ENCODE results near the gene HMGB2.

The HMGB2 gene

GRCh38 chr4:173347467-173347866 lies 13.3 kb upstream of the HMGB2 start:
- H3K18ac ChIP-seq (ENCODE audit: low read length): no peak overlapping the region
- H3K4me1 ChIP-seq (ENCODE audit: control insufficient read depth in 2 of 2, insufficient read depth in 1 of 2, low read depth in 1 of 2, low read length in 2 of 2): peaks cover 0 to 6% of the 10 kb centered on the region in 2 donors
- no peak overlapping the region for H2AFZ ChIP-seq (ENCODE audit: low read length)
- no peaks in the 10 kb centered on the region for H3K27me3 ChIP-seq (ENCODE audit: control insufficient read depth in 3 of 3, insufficient read depth in 3 of 3, low read depth in 1 of 3, low read length in 3 of 3)
- no peak overlapping the region for H3K4me3 ChIP-seq (ENCODE audit: low read length in 2 of 2)
- peaks cover 0 to 3% of the 10 kb centered on the region in 2 donors for H3K9me3 ChIP-seq (replicated peaks in 1 of 2; ENCODE audit: control insufficient read depth in 2 of 2, insufficient read depth in 1 of 2, low read depth in 1 of 2, low read length in 2 of 2)
- H2BK5ac ChIP-seq (ENCODE audit: low read length): no peak overlapping the region
- H4K8ac ChIP-seq (ENCODE audit: low read depth, low read length): no peak overlapping the region
- H3K27ac ChIP-seq (replicated peaks; ENCODE audit: low read length): no peak overlapping the region
- no peak overlapping the region for H3K9ac ChIP-seq (ENCODE audit: low read depth, low read length, poor library complexity)
- DNase-seq (ENCODE audit: low spot score): no peak
- H3K36me3 ChIP-seq (replicated peaks in 1 of 2; ENCODE audit: control insufficient read depth in 2 of 2, insufficient read depth in 2 of 2, low read length in 2 of 2): no peaks in the 10 kb centered on the region
- H3K14ac ChIP-seq (ENCODE audit: low read length): no peak overlapping the region
- H3K4ac ChIP-seq (ENCODE audit: low read length): no peak overlapping the region
- H3K4me2 ChIP-seq (ENCODE audit: insufficient read depth, low read length, poor library complexity, severe bottlenecking): no peak overlapping the region
- no peak overlapping the region for H2BK15ac ChIP-seq (ENCODE audit: low read length)
- H2BK12ac ChIP-seq (ENCODE audit: low read length): no peak overlapping the region
- no peaks in the 10 kb centered on the region for H3K79me1 ChIP-seq (ENCODE audit: low read depth, low read length)
- WGBS, 2 donors (ENCODE audit: extremely low coverage in 2 of 2, insufficient read length in 2 of 2, insufficient replicate concordance in 1 of 2): no CpG with 5 or more reads among the region's 1 CpG
- H3K23ac ChIP-seq (ENCODE audit: low read depth, low read length, poor library complexity): no peak overlapping the region
- H2AK5ac ChIP-seq (ENCODE audit: low read depth, low read length): no peak overlapping the region
- H4K91ac ChIP-seq (ENCODE audit: low read depth, low read length, poor library complexity): no peak overlapping the region
- no peak overlapping the region for H2BK120ac ChIP-seq (ENCODE audit: low read depth, low read length)

- Histone ChIP-seq H2BK12ac (ENCODE audit: low read length) (no peak overlapping the region), H2AK5ac (ENCODE audit: low read depth, low read length) (no peak overlapping the region), H2BK5ac (ENCODE audit: low read length) (no peak overlapping the region), H3K36me3 (replicated peaks in 1 of 2; ENCODE audit: control insufficient read depth in 2 of 2, insufficient read depth in 2 of 2, low read length in 2 of 2) (no peaks in the 10 kb centered on the region), H3K9me3 (replicated peaks in 1 of 2; ENCODE audit: control insufficient read depth in 2 of 2, insufficient read depth in 1 of 2, low read depth in 1 of 2, low read length in 2 of 2) (peaks cover 0 to 3% of the 10 kb centered on the region in 2 donors), H2BK15ac (ENCODE audit: low read length) (no peak overlapping the region), H3K4me1 (ENCODE audit: control insufficient read depth in 2 of 2, insufficient read depth in 1 of 2, low read depth in 1 of 2, low read length in 2 of 2) (peaks cover 3 to 6% of the 10 kb centered on the region in 2 donors), H2BK120ac (ENCODE audit: low read depth, low read length) (no peak overlapping the region), H3K27ac (replicated peaks; ENCODE audit: low read length) (no peak overlapping the region), H4K91ac (ENCODE audit: low read depth, low read length, poor library complexity) (no peak overlapping the region), H3K4me2 (ENCODE audit: insufficient read depth, low read length, poor library complexity, severe bottlenecking) (no peak overlapping the region), H3K27me3 (ENCODE audit: control insufficient read depth in 3 of 3, insufficient read depth in 3 of 3, low read depth in 1 of 3, low read length in 3 of 3) (no peaks in the 10 kb centered on the region), H3K4ac (ENCODE audit: low read length) (no peak overlapping the region), H3K9ac (ENCODE audit: low read depth, low read length, poor library complexity) (no peak overlapping the region), H4K8ac (ENCODE audit: low read depth, low read length) (no peak overlapping the region), H3K79me1 (ENCODE audit: low read depth, low read length) (no peaks in the 10 kb centered on the region), H3K4me3 (ENCODE audit: low read length in 2 of 2) (no peak overlapping the region), H3K18ac (ENCODE audit: low read length) (no peak overlapping the region), H3K14ac (ENCODE audit: low read length) (no peak overlapping the region), H2AFZ (ENCODE audit: low read length) (no peak overlapping the region), H3K23ac (ENCODE audit: low read depth, low read length, poor library complexity) (no peak overlapping the region)
- DNase-seq (ENCODE audit: low spot score): no peak
- no CpG with 5 or more reads among the region's 2 CpGs for WGBS, 2 donors (ENCODE audit: extremely low coverage in 2 of 2, insufficient read length in 2 of 2, insufficient replicate concordance in 1 of 2)
Measured at GRCh38 chr4:173346074-173346473, 11.9 kb upstream of the HMGB2 start.

GRCh38 chr4:173345648-173346047 lies 11.5 kb upstream of the HMGB2 start:
- Histone ChIP-seq H2AK5ac (ENCODE audit: low read depth, low read length) (no peak overlapping the region), H3K4ac (ENCODE audit: low read length) (no peak overlapping the region), H3K18ac (ENCODE audit: low read length) (no peak overlapping the region), H3K9me3 (replicated peaks in 1 of 2; ENCODE audit: control insufficient read depth in 2 of 2, insufficient read depth in 1 of 2, low read depth in 1 of 2, low read length in 2 of 2) (peaks cover 0 to 3% of the 10 kb centered on the region in 2 donors), H3K4me1 (ENCODE audit: control insufficient read depth in 2 of 2, insufficient read depth in 1 of 2, low read depth in 1 of 2, low read length in 2 of 2) (peaks cover 6% of the 10 kb centered on the region in 2 donors), H3K36me3 (replicated peaks in 1 of 2; ENCODE audit: control insufficient read depth in 2 of 2, insufficient read depth in 2 of 2, low read length in 2 of 2) (no peaks in the 10 kb centered on the region), H2BK120ac (ENCODE audit: low read depth, low read length) (no peak overlapping the region), H3K9ac (ENCODE audit: low read depth, low read length, poor library complexity) (no peak overlapping the region), H4K91ac (ENCODE audit: low read depth, low read length, poor library complexity) (no peak overlapping the region), H3K27ac (replicated peaks; ENCODE audit: low read length) (no peak overlapping the region), H3K14ac (ENCODE audit: low read length) (no peak overlapping the region), H2BK5ac (ENCODE audit: low read length) (no peak overlapping the region), H2BK12ac (ENCODE audit: low read length) (no peak overlapping the region), H3K4me2 (ENCODE audit: insufficient read depth, low read length, poor library complexity, severe bottlenecking) (no peak overlapping the region), H3K23ac (ENCODE audit: low read depth, low read length, poor library complexity) (no peak overlapping the region), H3K27me3 (ENCODE audit: control insufficient read depth in 3 of 3, insufficient read depth in 3 of 3, low read depth in 1 of 3, low read length in 3 of 3) (no peaks in the 10 kb centered on the region), H4K8ac (ENCODE audit: low read depth, low read length) (no peak overlapping the region), H3K4me3 (ENCODE audit: low read length in 2 of 2) (no peak overlapping the region), H2AFZ (ENCODE audit: low read length) (no peak overlapping the region), H3K79me1 (ENCODE audit: low read depth, low read length) (no peaks in the 10 kb centered on the region), H2BK15ac (ENCODE audit: low read length) (no peak overlapping the region)
- no peak for DNase-seq (ENCODE audit: low spot score)
- WGBS, 2 donors (ENCODE audit: extremely low coverage in 2 of 2, insufficient read length in 2 of 2, insufficient replicate concordance in 1 of 2): no CpG with 5 or more reads among the region's 2 CpGs

- Histone ChIP-seq H2BK120ac (ENCODE audit: low read depth, low read length) (no peak overlapping the region), H4K8ac (ENCODE audit: low read depth, low read length) (no peak overlapping the region), H2BK15ac (ENCODE audit: low read length) (no peak overlapping the region), H2AK5ac (ENCODE audit: low read depth, low read length) (no peak overlapping the region), H3K27me3 (ENCODE audit: control insufficient read depth in 3 of 3, insufficient read depth in 3 of 3, low read depth in 1 of 3, low read length in 3 of 3) (no peaks in the 10 kb centered on the region), H3K36me3 (replicated peaks in 1 of 2; ENCODE audit: control insufficient read depth in 2 of 2, insufficient read depth in 2 of 2, low read length in 2 of 2) (no peaks in the 10 kb centered on the region), H3K14ac (ENCODE audit: low read length) (no peak overlapping the region), H2BK5ac (ENCODE audit: low read length) (no peak overlapping the region), H3K4me3 (ENCODE audit: low read length in 2 of 2) (no peak overlapping the region), H3K9ac (ENCODE audit: low read depth, low read length, poor library complexity) (no peak overlapping the region), H2AFZ (ENCODE audit: low read length) (no peak overlapping the region), H3K18ac (ENCODE audit: low read length) (no peak overlapping the region), H3K4me1 (ENCODE audit: control insufficient read depth in 2 of 2, insufficient read depth in 1 of 2, low read depth in 1 of 2, low read length in 2 of 2) (peaks cover 6% of the 10 kb centered on the region in 2 donors), H3K9me3 (replicated peaks in 1 of 2; ENCODE audit: control insufficient read depth in 2 of 2, insufficient read depth in 1 of 2, low read depth in 1 of 2, low read length in 2 of 2) (peaks cover 0 to 3% of the 10 kb centered on the region in 2 donors), H3K27ac (replicated peaks; ENCODE audit: low read length) (no peak overlapping the region), H3K79me1 (ENCODE audit: low read depth, low read length) (no peaks in the 10 kb centered on the region), H4K91ac (ENCODE audit: low read depth, low read length, poor library complexity) (no peak overlapping the region), H2BK12ac (ENCODE audit: low read length) (no peak overlapping the region), H3K4ac (ENCODE audit: low read length) (no peak overlapping the region), H3K23ac (ENCODE audit: low read depth, low read length, poor library complexity) (no peak overlapping the region), H3K4me2 (ENCODE audit: insufficient read depth, low read length, poor library complexity, severe bottlenecking) (no peak overlapping the region)
- DNase-seq (ENCODE audit: low spot score): no peak
- WGBS, 2 donors (ENCODE audit: extremely low coverage in 2 of 2, insufficient read length in 2 of 2, insufficient replicate concordance in 1 of 2): no CpG with 5 or more reads among the region's 3 CpGs
Measured at GRCh38 chr4:173343832-173344397, 9.8 kb upstream of the HMGB2 start.

All from neuronal stem cell (in vitro differentiated cells).